NK-92 (cell line): ENCODE data around the gene UTS2B.

Source experiments
- DNase-seq: peaks from one replicate; lab custom pipeline; 2025; ENCODE audit not compliant: unreplicated experiment; lab: John Stamatoyannopoulos, UW

Gene UTS2B

DNA sequence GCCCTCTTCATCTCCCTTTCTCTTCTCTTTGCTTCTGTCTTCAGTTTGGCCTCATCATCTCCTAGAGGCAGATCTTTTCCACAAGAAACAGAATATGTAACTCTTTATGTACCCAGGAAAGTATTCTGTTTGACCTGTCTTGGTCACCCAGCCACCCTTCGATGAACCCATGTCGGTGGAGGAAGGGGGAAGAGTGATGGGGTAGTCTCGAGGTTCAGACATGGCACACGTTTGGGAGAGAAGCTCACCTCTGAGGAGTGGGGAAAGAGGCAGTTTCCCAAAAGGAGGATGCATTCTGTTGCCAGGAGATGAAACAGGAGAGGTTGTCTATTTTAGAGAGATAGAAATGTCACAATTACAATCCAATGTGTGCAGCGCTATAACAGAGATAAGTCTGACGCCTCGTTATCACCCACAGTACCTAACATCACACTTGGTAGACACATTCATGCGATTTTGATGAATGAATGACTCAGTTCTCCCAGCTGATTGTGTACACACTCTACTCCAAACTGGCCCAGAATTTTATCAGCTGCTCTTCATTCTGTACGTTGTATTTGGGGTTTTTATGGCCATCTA, 1.9 kb downstream of the UTS2B start:
- DNase-seq = no peak

DNA sequence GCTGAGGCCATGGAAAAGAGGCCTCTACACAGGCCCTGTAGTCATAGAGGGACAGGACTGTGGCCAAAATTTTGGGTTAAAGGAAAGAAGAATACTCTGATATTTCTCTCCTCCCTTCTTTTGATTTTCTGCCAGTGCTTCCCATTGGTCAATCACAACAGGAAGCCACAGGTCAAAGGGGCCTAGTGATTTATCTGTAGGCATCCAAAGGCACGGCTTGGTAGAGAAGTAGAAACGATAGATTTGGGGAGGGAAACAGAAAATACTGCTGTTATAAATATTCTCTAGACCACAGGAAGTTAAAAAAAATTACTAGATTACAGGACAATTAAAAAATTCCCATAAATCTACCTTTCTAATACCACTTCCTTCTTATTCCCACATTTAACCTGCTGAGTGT, 2.8 kb downstream of the UTS2B start:
- no peak for DNase-seq

DNA sequence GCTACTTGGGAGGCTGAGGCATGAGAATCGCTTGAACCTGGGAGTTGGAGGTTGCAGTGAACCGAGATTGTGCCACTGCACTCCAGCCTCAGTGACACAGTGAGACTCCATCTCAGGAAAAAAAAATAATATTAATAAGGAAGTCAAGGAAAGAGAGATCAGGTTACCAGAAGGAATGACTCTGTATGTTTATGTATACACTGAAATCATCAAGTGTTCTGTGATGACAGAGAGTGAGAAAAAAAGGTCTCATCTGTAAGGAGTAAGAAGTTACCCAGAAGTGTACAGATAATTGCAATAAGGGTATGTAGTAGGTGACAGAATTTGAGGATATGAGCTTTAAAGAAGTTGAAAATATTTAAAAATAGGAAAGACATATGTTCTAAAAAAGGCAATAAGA, 5.4 kb downstream of the UTS2B start:
- DNase-seq = no peak

DNA sequence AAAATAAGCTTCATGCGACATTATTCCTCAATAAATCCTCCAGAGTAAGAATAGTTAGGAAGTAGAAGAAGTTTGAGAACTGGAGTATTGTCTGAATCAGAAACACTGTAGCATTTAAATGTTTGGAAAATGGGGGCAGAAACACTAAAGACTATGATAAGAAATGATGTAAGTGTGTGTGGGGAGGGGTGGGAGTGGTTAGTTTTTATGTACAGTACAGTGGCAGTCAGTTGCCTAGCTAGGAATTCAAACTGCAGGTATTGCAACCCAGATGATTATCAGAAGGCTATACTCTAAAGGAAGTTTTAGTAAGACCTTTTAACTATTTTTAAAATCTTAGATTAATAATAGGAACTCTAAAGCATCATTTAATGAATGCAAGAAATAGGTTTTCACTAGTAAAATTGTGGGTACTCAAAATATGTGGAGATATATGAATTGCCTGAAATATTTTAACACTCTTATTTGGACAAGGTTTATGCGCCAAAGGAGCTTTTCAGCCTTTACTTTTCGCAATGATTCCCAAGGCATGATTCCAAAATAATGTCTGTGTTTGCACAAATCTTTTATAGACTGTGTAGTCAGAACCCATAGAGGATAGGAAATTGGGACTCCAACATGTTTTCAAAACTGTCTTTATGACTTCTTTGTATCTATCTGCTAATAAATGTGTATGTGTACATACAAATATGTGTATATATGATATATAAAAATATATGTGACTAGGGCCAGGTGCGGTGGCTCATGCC, 9.1 kb downstream of the UTS2B start:
- no peak for DNase-seq

DNA sequence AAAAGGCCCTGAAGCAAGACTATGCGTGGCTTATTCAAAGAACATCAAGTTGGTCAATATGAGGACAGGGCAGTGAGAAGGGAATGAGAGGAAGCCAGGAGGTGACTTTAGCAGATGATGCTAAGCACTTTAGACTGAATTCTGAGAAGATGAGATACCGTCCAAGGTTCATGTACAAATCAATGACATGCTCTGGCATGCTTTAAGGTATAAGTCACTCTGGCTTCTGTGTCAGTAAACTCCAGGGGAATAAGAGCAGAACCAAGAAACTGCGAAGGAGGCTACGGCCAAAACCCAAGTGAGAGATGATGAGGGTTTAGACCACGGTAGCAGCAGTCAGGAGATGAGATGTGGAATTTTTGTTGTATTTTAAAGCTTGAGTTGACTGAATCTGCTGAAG, 10.0 kb downstream of the UTS2B start:
- DNase-seq = no peak

DNA sequence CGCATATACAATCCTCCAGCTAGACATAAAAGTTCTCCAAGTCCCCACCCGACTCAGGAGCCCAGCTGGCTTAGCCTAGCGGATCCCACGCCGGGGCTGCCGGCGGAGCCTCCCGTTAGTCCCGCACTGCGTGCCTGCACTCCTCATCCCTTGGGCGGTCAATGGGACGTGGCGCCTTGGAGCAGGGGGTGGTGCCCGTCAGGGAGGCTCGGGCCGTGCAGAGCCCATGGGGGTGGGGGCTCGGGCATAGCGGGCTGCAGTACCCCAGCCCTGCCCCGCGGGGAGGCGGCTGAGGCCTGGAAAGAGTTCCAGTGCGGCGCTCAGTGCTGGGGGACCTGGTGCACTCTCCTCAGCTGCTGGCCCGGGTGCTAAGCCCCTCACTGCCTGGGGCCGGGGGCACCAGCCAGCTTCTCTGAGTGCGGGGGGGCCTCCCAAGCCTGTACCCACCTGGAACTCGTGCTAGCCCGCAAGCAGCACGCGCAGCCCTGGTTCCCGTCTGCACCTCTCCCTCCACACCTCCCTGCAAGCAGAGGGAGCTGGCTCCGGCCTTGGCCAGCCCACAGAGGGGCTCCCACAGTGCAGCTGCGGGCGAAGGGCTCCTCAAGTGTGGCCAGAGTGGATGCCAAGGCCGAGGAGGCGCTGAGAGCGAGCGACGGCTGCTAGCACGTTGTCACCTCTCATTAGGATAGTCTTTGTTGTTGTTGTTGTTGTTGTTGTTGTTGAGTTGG, 13.3 kb downstream of the UTS2B start:
- no peak for DNase-seq

DNA sequence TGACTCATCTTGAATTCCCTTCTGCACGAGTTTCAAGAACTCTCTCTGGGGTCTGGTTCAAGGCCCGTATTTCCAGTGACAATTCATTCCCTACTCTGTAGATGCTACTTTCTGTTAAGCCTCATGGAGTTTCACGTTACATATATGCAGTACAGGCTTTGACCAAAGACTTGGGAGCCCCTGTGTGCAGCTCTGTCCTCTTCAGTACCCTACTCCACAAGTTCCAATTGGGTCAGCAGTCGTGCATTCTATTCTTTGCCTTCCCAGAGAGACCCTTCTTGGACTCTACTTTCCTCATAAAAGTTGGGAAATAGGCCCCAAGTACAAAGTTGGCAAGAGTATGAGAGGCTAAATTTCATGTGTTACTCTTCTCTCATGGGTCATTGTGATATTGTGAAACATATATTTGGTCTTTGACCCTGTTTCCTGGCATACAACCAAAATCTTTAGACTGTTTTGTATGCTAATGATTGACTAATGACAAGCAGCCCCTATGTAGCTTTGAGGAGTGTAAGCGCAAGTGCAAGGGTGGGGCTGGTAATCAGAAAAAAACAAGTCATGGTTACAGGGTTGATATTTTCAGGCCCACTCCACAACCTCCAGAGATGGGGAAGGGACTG, 16.1 kb downstream of the UTS2B start:
- no peak for DNase-seq

DNA sequence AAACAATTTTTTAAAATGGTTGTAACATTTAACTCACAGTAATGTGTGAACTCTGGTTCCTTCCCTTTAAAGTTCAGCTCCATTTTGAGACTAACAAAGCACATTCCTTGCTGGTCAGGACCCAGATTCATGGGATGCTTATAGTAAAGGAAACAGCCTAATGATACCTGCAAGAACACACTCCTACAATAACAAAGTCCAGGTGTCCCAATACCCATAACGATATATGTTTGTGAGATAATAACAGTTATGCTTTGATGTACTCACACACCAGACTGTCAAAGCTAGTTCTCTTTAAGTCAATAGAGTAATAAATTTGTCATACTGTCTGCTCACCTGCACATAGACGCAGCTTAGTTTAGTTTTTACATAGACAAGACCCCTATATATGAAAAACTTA, 17.0 kb downstream of the UTS2B start:
- DNase-seq = no peak

DNA sequence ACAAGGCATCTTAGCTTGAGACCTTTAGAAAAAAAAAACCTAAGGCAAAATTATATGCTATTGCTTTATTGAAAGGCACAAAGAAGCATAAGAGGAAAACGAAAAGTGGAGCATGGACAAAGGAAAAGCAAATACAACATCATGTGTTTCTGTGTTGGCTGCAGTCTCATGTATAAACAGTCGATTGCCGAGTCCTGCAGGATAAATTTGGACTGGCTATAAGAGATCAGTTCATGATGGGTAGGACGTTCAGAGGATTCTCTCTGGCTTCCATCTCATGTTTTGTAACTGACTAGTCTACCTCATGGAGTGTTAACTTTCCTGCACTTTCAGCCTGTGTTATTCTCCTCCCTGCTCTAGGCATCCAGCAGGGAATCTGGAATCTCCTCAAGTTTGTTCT, 23.0 kb downstream of the UTS2B start:
- no peak for DNase-seq

DNA sequence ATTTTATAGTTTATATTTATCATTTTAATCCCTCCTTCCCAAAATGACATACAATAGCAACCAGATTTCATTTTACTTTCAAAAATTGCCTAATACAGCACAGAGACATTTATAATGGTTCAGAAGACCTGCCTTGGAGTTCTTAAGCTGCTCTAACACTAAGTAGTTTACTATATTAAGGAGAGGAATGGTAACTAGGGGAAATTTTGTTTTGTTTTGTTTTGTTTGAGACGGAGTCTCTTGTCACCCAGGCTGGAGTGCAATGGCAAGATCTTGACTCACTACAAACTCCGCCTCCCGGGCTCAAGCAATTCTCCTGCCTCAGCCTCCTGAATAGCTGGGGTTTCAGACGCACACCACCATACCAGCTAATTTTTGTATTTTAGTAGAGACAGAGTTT, 23.9 kb downstream of the UTS2B start:
- no peak for DNase-seq

DNA sequence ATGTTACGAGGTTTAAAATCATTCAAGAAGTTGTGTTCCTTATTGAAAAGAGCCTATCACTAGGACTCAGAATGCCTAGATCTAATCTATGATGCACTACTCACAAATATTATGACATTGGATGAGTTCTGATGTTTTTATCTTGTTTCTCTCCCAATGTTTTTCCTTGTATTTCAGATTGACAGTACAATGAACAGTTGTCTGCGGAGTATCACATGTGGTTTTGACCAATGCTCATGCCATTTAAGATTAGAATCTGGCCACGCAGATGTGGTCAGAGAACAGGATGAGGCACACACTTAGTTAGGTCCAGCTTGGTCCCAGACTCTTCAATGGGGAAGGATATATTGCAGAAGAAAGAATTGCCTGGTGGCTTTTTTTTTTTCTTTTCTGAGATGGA, 26.7 kb downstream of the UTS2B start:
- no peak for DNase-seq

DNA sequence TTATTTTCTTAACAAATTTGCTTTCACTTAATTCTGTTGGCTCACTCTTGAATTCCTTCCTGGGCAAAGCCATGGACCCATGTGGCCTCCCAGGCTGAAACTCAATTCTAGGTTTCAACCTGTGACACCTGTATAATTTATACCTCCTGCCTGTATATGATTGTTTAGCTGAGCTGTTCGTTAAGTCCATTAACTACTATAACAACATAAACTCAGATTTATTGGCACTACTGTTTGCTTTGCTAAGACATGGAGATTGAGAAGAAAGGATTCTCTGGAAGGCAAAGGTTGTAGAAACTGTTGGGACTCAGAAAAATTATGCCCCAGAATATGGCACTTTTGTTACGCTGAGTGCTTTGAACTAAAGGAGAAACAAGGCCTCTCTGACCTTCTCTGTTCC, 27.9 kb downstream of the UTS2B start:
- DNase-seq = no peak

DNA sequence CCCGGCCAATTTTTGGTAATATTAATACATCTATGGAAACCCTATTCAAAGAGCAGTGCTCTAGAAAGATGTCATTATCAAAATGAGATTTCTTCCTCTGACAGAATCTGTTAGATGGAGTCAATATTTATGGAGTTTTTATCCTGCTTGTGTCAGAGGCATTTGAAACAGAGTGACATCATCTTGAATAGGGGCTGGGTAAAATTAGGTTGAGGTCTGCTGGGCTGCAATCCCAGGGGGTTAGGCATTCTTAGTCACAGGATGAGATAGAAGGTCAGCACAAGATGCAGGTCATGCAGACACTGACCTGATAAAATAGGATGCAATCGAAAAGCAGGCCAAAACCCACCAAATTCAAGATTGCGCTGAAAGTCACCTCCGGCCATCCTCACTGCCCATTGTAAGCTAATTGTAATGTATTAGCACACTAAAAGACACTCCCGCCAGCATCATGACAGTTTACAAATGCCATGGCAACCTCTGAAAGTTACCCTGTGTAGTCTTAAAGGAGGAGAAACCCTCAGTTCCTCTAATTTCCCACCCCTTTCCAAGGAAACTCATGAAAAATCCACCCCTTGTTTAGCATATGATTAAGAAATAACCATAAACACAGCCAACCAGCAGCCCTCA, 28.4 kb downstream of the UTS2B start:
- no peak for DNase-seq

DNA sequence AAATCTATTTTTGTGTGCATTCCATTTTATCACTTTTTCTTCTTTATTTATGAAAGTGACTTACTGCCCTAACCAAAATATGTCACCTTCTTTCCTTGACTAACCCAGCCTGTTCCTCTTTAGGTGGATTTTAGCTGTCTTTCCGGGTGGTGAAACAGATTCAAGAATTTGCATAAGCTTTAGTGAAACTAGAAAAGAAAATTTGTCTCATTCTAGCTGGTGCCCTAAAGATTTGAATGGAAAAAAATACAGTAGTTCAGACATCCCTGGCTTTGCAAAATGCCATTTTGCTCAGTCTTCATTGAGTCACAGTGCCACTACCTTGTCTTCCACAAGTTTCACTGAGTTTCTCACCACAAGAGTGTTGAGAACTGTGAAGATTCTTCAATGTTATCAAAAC, 29.3 kb downstream of the UTS2B start:
- no peak for DNase-seq

DNA sequence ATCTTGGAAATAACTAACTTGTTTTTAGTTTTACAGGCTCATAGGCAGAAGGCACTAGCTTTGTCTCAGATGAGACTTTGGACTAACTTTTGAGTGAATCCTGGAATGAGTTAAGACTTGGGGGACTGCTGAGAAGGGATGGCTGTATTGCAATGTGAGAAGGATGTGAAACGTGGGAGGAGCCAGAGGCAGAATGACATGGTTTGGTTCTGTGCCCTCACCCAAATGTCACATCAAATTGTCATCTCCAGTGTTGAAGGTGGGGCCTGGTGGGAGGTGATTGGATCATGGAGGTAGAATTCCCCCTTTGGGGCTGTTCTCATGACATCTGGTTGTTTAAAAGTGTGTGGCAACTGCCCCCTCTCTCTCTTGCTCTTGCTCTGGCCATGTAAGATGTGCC, 29.9 kb downstream of the UTS2B start:
- DNase-seq = no peak

DNA sequence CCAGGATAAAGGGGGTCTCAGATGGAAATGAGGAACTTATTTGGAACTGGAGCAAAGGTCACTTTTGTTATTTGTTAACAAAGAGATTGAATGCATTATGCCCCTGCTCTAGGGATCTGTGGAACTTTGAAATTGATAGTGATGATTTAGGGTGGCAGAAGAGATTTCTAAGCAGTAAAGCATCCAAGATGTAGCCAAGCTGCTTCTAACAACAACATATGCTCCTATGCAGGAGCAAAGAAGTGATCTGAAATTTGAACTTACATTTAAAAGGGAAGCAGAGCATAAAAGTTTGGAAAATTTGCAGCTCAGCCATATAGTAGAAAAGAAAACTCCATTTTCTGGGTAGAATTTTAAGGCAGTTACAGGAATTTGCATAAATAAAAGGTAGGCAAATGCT, 31.5 kb downstream of the UTS2B start:
- DNase-seq = no peak

DNA sequence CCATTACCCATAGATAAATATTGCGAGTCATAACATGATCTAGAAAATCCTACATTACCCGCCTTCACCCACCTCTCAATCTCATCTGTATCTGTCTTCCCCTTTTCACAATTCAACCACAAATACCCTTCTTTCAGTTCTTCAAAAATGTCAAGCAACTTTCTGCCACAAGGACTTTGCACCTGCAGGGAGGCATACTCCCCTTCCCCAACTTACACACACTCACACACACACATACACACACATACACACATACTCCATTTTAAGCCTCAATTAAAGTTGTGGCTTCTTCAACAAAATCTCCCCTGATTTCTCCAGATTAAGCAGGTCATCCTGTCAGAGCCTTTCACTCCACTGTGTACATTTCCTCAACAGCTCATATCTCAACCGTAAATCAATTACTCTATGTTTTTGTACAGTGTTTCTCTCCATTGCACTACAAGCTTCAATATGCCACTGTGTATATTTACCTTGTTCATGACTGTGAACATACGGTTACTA, 34.2 kb downstream of the UTS2B start:
- DNase-seq = no peak

DNA sequence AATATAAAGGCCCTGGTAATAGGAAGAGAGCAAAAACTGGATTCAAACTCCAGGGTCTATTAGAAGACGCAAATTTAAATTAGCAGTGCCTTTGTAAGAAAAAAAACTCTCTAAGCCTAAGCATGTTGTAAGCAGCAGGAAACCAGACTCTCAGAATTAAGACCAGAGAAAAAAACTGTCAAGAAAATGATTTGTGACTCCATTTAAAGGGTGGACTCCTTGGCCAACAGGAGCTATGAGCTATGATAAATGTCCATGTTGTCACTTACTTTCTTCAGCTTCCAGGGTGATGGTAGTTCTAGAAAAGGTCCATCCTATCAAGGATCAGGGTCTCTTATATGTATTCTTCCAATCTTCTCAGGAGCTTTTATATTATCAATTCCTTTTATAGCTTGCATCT, 36.0 kb downstream of the UTS2B start:
- no peak for DNase-seq

DNA sequence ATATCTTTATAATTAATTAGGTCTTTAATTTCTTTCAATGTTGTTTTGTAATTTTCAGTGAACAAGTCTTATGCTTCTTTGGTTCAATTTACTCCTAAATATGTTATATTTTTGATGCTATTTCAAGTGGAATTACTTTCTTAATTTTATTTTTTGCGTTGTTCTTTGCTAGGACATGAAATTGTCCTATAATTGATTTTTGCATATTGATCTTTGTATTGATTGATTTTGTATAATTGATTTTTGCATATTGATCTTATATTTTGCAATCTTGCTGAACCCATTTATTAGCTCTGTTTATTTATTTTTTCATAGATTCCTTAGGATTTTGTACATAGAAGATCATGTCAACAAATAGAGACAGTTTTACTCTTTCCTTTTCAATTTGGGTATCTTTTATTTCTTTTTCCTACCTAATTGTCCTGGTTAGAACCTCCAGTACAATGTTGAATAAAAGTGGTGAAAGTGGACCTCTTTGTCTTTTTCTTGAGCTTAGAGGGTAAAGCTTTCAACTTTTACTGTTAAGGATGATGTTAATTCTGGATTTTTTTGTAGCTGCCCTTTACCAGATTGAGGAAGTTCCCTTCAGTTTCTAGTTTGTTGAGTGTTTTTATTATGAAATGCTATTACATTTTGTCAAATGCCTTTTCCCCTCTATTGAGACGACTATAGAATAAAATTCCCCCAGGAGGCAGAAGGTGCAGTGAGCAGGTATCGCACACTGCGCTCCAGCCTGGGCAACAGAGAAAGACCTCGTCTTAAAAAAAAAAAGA, 37.9 kb downstream of the UTS2B start:
- DNase-seq = no peak

DNA sequence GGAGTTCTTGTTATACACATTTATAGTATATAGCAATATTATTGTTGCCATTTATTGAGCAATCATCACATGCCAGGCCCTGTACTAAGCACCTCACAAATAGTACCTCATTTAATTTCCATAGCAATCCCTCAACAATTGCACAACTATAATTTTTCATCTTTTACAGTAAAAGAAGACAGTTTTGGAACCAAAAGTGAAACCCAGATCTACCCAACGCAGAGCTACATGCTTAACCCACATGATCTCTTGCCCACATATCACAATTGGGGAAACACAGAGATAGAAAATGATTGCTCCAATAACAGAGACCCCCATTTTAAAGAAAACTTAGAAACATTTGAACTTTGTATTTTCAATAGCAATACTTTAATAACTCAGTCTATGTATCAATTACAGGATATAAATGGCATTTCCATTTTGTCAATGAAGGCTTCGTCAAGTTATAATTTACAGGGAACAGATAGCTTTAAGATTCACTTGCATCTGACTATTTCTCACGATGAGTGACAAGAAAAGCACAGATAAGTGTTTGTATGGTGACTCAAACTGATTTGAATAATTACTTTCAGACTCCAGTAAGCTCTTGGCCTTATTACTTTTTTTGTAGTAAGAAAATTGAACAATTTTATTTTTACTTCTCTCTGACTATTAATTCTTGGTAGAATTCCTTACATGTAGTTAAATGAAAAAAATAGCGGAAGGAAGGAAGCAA, 39.9 kb downstream of the UTS2B start:
- DNase-seq = no peak
